C4-2B (cell line): ENCODE measurements around the gene A2M.

Experiments
- H3K27ac ChIP-seq: fragments of 450-650 bp; 2 replicates; pipeline ENCODE4 v1.5.1; 2017
- ZFX ChIP-seq: fragments of 450-650 bp; IDR thresholded peaks from 2 replicates; pipeline ENCODE4 v1.6.1; 2017
- TF ChIP-seq, protein P1 (sequence below): fragments of 450-650 bp; conservative IDR thresholded peaks from 2 replicates; pipeline ENCODE4 v1.5.1; 2017; ENCODE audit warnings: mild to moderate bottlenecking

The A2M gene

DNA sequence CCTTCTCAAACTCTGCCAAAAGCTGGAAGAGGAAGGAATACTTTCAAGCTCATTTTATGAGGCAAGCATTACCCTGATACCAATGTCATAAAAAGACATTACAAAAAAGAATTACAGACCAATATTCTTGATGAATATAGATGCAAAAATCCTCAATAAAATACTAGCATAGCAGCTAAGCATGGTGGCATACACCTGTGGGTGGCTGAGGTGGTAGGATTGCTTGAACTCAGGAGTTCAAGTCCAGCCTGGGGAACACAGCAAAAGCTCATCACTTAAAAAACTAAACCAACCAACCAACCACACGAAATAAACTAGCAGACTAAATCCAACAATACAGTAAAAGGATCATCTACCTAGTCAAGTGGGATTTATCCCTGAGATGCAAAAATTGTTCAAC is 29.6 kb downstream of the A2M start:
- no peak overlapping the region for H3K27ac ChIP-seq
- no peak for TF ChIP-seq ZFX
- TF ChIP-seq, protein P1, sequence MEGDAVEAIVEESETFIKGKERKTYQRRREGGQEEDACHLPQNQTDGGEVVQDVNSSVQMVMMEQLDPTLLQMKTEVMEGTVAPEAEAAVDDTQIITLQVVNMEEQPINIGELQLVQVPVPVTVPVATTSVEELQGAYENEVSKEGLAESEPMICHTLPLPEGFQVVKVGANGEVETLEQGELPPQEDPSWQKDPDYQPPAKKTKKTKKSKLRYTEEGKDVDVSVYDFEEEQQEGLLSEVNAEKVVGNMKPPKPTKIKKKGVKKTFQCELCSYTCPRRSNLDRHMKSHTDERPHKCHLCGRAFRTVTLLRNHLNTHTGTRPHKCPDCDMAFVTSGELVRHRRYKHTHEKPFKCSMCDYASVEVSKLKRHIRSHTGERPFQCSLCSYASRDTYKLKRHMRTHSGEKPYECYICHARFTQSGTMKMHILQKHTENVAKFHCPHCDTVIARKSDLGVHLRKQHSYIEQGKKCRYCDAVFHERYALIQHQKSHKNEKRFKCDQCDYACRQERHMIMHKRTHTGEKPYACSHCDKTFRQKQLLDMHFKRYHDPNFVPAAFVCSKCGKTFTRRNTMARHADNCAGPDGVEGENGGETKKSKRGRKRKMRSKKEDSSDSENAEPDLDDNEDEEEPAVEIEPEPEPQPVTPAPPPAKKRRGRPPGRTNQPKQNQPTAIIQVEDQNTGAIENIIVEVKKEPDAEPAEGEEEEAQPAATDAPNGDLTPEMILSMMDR, result no peak

DNA sequence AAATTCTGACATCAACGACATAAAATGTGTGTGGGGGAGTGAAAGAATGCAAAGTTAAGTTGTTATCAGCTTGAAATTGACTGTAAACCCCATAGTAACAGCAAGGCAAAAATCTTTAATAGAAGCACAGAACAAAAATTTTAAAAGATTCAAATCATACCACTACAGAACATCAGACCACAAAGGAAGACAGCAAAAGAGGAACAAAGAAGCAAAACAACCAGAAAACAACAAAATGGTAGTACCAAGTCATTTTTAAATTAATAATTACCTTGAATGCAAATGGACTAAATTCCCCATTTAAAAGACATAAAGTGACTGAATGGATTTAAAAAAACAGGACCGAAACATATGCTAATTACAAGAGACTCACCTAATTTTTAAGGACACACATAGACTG is 31.3 kb downstream of the A2M start:
- H3K27ac ChIP-seq, result no peak overlapping the region
- TF ChIP-seq, protein P1, result no peak
- TF ChIP-seq ZFX, result no peak

DNA sequence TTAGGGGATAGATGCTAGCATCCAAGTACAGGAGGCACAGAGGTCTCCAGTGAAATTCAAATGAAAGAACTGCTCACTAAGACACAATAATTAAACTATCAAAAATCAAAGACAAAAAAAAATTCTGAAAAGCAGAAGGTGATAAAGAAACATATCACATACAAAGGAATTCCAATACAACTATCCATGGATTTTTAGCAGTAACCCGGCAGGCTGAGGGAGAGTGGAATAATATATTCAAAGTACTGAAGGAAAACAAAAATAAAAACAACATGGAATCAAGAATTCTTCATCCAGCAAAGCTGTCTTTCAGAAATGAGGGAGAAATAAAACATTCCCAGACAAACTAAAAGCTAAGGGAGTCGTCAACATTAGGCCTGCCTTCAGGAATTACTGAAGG is 31.9 kb downstream of the A2M start:
- no peak for TF ChIP-seq ZFX
- TF ChIP-seq, protein P1, result no peak
- no peak overlapping the region for H3K27ac ChIP-seq

DNA sequence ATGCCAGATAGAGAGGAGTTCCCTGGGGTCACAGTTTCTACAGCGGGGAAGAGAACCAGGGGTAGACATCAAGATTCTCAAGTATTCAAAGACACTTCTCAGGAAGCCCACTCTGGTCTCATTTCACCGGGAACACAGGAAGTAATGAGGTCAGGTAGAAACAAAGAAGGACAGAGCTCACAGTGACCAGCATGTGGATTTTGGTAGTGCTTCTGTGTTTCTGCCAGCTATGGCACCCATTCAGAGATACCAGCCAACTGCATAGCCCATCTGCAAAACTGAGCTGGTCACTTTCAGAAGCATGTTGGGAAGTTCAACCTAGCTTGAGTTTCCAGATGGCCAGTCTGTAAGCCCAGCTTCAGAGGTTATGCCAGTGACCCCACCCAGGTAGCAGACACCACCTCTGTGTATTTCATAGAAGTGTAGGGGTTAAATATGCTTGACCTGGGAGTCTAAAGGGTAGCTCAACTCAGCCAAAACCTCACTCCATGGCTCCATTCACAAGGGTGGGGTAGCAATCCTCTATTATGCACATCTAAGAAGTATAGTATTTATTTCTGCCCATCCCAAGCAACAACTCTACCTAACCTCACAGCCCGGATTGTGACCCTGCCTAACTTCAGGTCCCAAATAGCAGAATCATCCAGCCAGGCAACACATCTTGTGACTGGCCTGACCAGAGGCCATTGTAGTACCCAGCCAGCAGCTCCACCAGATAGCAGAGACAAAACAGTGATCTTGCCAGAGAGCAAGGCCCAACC is 33.9 kb downstream of the A2M start:
- TF ChIP-seq ZFX, result no peak
- TF ChIP-seq, protein P1, result no peak
- H3K27ac ChIP-seq, result no peak overlapping the region

DNA sequence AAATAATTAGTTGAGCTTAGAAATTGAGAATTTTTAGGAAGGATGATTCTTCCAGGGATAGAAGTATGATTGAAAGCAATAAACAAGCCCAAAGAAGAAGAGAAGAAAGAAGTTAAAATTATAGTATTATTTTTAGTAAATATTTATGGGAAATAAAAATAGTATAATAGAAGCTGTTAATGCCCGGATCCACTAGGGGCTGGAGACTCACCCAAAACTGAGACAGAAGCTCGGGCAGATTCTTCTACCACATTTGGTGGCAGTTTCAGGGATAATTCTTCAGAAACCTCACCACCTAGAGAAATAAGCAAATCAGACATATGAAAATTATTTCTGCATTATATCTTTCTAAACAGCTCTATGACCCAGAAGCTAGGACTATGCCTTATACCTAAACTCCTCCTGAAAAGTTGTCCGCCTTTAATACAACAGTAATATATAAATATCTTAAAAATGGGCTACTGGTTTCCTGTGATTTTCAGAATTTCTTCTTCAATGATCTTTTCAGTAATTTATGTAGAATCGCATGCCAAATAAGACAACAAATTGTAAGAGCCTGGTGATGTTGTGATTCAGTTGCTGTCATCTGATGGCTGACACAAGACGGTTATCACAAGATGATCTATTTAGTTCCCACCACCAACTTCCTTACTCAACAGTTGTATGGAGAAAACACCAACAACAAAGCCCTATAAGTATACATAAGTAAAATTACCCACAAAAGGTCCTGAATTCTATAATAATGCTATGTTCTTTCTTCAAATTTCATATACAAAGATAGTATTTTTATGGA is 35.6 kb downstream of the A2M start:
- TF ChIP-seq ZFX, result no peak
- TF ChIP-seq, protein P1, result no peak; the same call in 1 of the 2 replicates
- no peak overlapping the region for H3K27ac ChIP-seq

DNA sequence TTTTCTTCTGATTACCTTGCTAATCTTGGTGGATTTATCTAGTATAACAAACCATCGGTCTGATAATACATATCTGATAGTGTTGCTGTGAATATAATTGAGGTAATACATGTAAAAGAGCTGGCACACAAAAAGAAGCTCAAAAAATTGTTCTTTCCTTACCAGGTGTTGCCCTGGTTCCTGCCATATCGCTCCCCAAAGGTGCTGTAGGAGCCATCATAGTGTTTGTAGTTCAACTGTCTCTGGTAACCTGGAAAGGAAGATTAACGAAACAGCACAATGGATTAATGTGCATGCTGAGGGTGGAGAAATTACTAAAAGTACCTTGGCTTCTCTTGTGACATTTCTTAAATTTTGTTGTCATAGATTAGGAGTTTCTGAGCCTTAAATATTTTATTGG is 36.6 kb downstream of the A2M start:
- no peak for TF ChIP-seq ZFX
- TF ChIP-seq, protein P1, result no peak
- no peak overlapping the region for H3K27ac ChIP-seq
